Measurements from ENCODE around the gene ADGRF5.
"Not testable (repeated sequence)": the region's sequence is repeated elsewhere in the genome, so short reads cannot be mapped to it uniquely, and the experiment has no call there.

The ADGRF5 gene

GRCh38 chr6:46882645-46883044, 39.1 kb downstream of the ADGRF5 start:
- DNase-seq: no peak

GRCh38 chr6:46879003-46879402, 42.7 kb downstream of the ADGRF5 start:
- no peak for DNase-seq

- DNase-seq: peak in 1 of 2 experiments; percentile 5
Observed at GRCh38 chr6:46876126-46876525, 45.6 kb downstream of the ADGRF5 start.

- DNase-seq: no peak
Observed at GRCh38 chr6:46867411-46867810, 54.3 kb downstream of the ADGRF5 start.

GRCh38 chr6:46865221-46865620, 56.5 kb downstream of the ADGRF5 start:
- no peak for DNase-seq

- no peak for DNase-seq
Observed at GRCh38 chr6:46863791-46864190, 57.9 kb downstream of the ADGRF5 start.

GRCh38 chr6:46862381-46862780, 59.4 kb downstream of the ADGRF5 start:
- DNase-seq: peak; percentile 22 to 26

GRCh38 chr6:46855966-46856365, 65.8 kb downstream of the ADGRF5 start:
- DNase-seq: peak; percentile 45 to 48

- DNase-seq: not testable (repeated sequence)
Observed at GRCh38 chr6:46851576-46851975, 70.2 kb downstream of the ADGRF5 start.

- DNase-seq: no peak
Observed at GRCh38 chr6:46850792-46851191, 70.9 kb downstream of the ADGRF5 start.

GRCh38 chr6:46849361-46849690, 72.4 kb downstream of the ADGRF5 start:
- DNase-seq: no peak

- peak; percentile 46 to 49 for DNase-seq
Observed at GRCh38 chr6:46848684-46849360, 72.9 kb downstream of the ADGRF5 start.

GRCh38 chr6:46845126-46845525, 76.6 kb downstream of the ADGRF5 start:
- no peak for DNase-seq

- DNase-seq: not testable (repeated sequence)
Observed at GRCh38 chr6:46842252-46842846, 79.4 kb downstream of the ADGRF5 start.

GRCh38 chr6:46838033-46838432, 83.7 kb downstream of the ADGRF5 start:
- DNase-seq: no peak

GRCh38 chr6:46834991-46835390, 86.7 kb downstream of the ADGRF5 start:
- DNase-seq: not testable (repeated sequence)

- DNase-seq: not testable (repeated sequence)
Observed at GRCh38 chr6:46834257-46834916, 87.4 kb downstream of the ADGRF5 start.

GRCh38 chr6:46832816-46833215, 88.9 kb downstream of the ADGRF5 start:
- no peak for DNase-seq

GRCh38 chr6:46828939-46829338, 92.8 kb downstream of the ADGRF5 start:
- no peak for DNase-seq

GRCh38 chr6:46821458-46821881, 100.3 kb downstream of the ADGRF5 start:
- DNase-seq: no peak

GRCh38 chr6:46819561-46819960, 102.2 kb downstream of the ADGRF5 start:
- DNase-seq: no peak

GRCh38 chr6:46816626-46817025, 105.1 kb downstream of the ADGRF5 start:
- DNase-seq: no peak

- no peak for DNase-seq
Observed at GRCh38 chr6:46815130-46815529, 106.6 kb downstream of the ADGRF5 start.

GRCh38 chr6:46808806-46809205, 112.9 kb downstream of the ADGRF5 start:
- peak; percentile 21 to 23 for DNase-seq
